SK-N-SH (cell line): ENCODE results near the gene CEACAM5. TPM values are rescaled to one million over a fixed set of nuclear protein-coding genes. Genes with fewer than 3 reads are reported as not detected.

Source experiments
- CTCF ChIA-PET: fragments of 300-600, 350-600 bp; formaldehyde crosslinking; extraction: SDS; loops from one replicate; lab custom pipeline; 2021; lab: Yijun Ruan, JAX
- POLR2A ChIA-PET: fragments of 350-600 bp; sonication (Branson Sonifier 250); formaldehyde crosslinking; extraction: SDS; loops from one replicate; lab custom pipeline; 2020; ENCODE audit warnings: antibody characterized with exemption, inconsistent platforms; lab: Yijun Ruan, JAX
- DNase-seq: peaks from one replicate; pipeline ENCODE4 v3.0.0; 2012
- H2AFZ ChIP-seq: fragments of 200-600 bp; sonication (generic); 2 replicates; pipeline ENCODE4 v1.8.1; 2016; ENCODE audit warnings: antibody characterized with exemption, mild to moderate bottlenecking, low read depth
- H3F3A ChIP-seq: fragments of 200-600 bp; sonication (generic); replicated peaks from 2 replicates; pipeline ENCODE3; 2016; ENCODE audit warnings: antibody characterized with exemption, mild to moderate bottlenecking; ENCODE audit not compliant: insufficient read depth
- H3K27ac ChIP-seq, 2 experiments: fragments of 200-500 bp in 1 of 2; fragments of 200-600 bp in 1 of 2; sonication (Bioruptor generic) in 1 of 2; sonication (generic), shearing (Covaris generic) in 1 of 2; 2 replicates each; pipeline versions ENCODE4 v1.5.1 to v1.6.1; 2014 to 2016; ENCODE audit warnings: low read depth in 2 of 2, inconsistent platforms in 1 of 2, low read length in 1 of 2, mild to moderate bottlenecking in 1 of 2, mixed read lengths in 1 of 2
- H3K27me3 ChIP-seq: fragments of 200-600 bp; sonication (generic), shearing (Covaris generic); 2 replicates; pipeline ENCODE4 v1.6.1; 2016; ENCODE audit warnings: mixed run types; ENCODE audit not compliant: insufficient read depth
- H3K36me3 ChIP-seq, 2 experiments: fragments of 200-500 bp in 1 of 2; fragments of 200-600 bp in 1 of 2; sonication (Bioruptor generic) in 1 of 2; sonication (generic) in 1 of 2; replicated peaks in 1 of 2; 2 replicates each; pipeline versions ENCODE3 to v1.5.1; 2014 to 2016; ENCODE audit warnings: low read length in 1 of 2, mild to moderate bottlenecking in 1 of 2; ENCODE audit not compliant: insufficient read depth in 2 of 2, control insufficient read depth in 1 of 2
- H3K4me1 ChIP-seq, 2 experiments: fragments of 200-500 bp in 1 of 2; fragments of 200-600 bp in 1 of 2; sonication (Bioruptor generic) in 1 of 2; sonication (generic), shearing (Covaris generic) in 1 of 2; 2 replicates each; pipeline versions ENCODE4 v1.5.1 to v1.6.1; 2014 to 2016; ENCODE audit warnings: low read depth in 1 of 2, low read length in 1 of 2, mixed run types in 1 of 2; ENCODE audit not compliant: insufficient read depth in 2 of 2, control insufficient read depth in 1 of 2
- H3K4me2 ChIP-seq: fragments of 200-600 bp; sonication (generic), shearing (Covaris generic); 2 replicates; pipeline ENCODE4 v1.6.1; 2017; ENCODE audit warnings: mixed run types
- H3K4me3 ChIP-seq, 2 experiments: fragments of 200-500 bp in 1 of 2; fragments of 200-600 bp in 1 of 2; sonication (Bioruptor generic) in 1 of 2; sonication (generic), shearing (Covaris generic) in 1 of 2; 2 replicates each; pipeline versions ENCODE4 v1.5.1 to v1.8.1; 2014 to 2016; ENCODE audit warnings: low read depth in 2 of 2, inconsistent platforms in 1 of 2, low read length in 1 of 2, mild to moderate bottlenecking in 1 of 2, mixed read lengths in 1 of 2, moderate library complexity in 1 of 2
- H3K79me2 ChIP-seq: fragments of 200-600 bp; sonication (generic); 2 replicates; pipeline ENCODE4 v1.8.1; 2017; ENCODE audit warnings: mild to moderate bottlenecking; ENCODE audit not compliant: insufficient read depth
- H3K9ac ChIP-seq: fragments of 200-600 bp; sonication (generic); 2 replicates; pipeline ENCODE4 v1.6.1; 2017; ENCODE audit warnings: mixed run types
- H3K9me2 ChIP-seq: fragments of 200-600 bp; sonication (generic); 2 replicates; pipeline ENCODE4 v1.6.1; 2017; ENCODE audit warnings: mixed run types
- H3K9me3 ChIP-seq: fragments of 200-600 bp; sonication (generic); 2 replicates; pipeline ENCODE4 v1.6.1; 2017; ENCODE audit warnings: mixed run types, mild to moderate bottlenecking, moderate library complexity
- H4K20me1 ChIP-seq: fragments of 200-600 bp; sonication (generic); 2 replicates; pipeline ENCODE4 v1.6.1; 2017; ENCODE audit warnings: mild to moderate bottlenecking, mixed run types; ENCODE audit not compliant: insufficient read depth
- CHD2 ChIP-seq: fragments of 150-350 bp; IDR thresholded peaks from 2 replicates; pipeline ENCODE4 v1.6.1; 2018; ENCODE audit warnings: low read length; ENCODE audit not compliant: partially characterized antibody
- ELF1 ChIP-seq: IDR thresholded peaks from 2 replicates; pipeline ENCODE4 v1.4.0; 2012
- EZH2phosphoT487 ChIP-seq: fragments of 200-600 bp; sonication (generic); IDR thresholded peaks from 2 replicates; pipeline ENCODE4 v1.6.1; 2017; ENCODE audit warnings: low read depth, mixed run types, mild to moderate bottlenecking, antibody characterized with exemption, moderate library complexity, borderline replicate concordance
- FOXM1 ChIP-seq: IDR thresholded peaks from 2 replicates; pipeline ENCODE4 v1.4.0; 2012; ENCODE audit warnings: low read depth, mild to moderate bottlenecking
- MAX ChIP-seq: IDR thresholded peaks from 2 replicates; pipeline ENCODE4 v1.4.0; 2012; ENCODE audit warnings: low read depth
- MEF2A ChIP-seq: IDR thresholded peaks from 2 replicates; pipeline ENCODE4 v1.4.0; 2012; ENCODE audit warnings: low read depth, borderline replicate concordance
- MXI1 ChIP-seq: IDR thresholded peaks from 2 replicates; pipeline ENCODE4 v1.6.1; 2012; ENCODE audit warnings: mild to moderate bottlenecking, low read depth, low read length, improper control_type of control experiment
- REST ChIP-seq: IDR thresholded peaks from 2 replicates; pipeline ENCODE4 v1.6.1; 2012; ENCODE audit warnings: mild to moderate bottlenecking, low read depth, low read length, moderate library complexity
- RFX5 ChIP-seq: IDR thresholded peaks from 2 replicates; pipeline ENCODE4 v1.6.1; 2012; ENCODE audit warnings: mild to moderate bottlenecking, improper control_type of control experiment, low read length
- RXRA ChIP-seq: IDR thresholded peaks from 2 replicates; pipeline ENCODE4 v1.4.0; 2012; ENCODE audit warnings: low read depth, mild to moderate bottlenecking, borderline replicate concordance
- SIN3A ChIP-seq: IDR thresholded peaks from 2 replicates; pipeline ENCODE4 v1.6.1; 2012; ENCODE audit warnings: low read depth, mild to moderate bottlenecking, low read length, moderate library complexity, borderline replicate concordance
- TAF1 ChIP-seq: IDR thresholded peaks from 2 replicates; pipeline ENCODE4 v1.6.1; 2012; ENCODE audit warnings: low read depth, mild to moderate bottlenecking, low read length, moderate library complexity, borderline replicate concordance
- TCF12 ChIP-seq: IDR thresholded peaks from 2 replicates; pipeline ENCODE4 v1.4.0; 2012
- TEAD4 ChIP-seq: IDR thresholded peaks from 2 replicates; pipeline ENCODE4 v1.4.0; 2012; ENCODE audit warnings: mild to moderate bottlenecking, borderline replicate concordance; ENCODE audit not compliant: insufficient read depth
- USF2 ChIP-seq: fragments of 150-350 bp; IDR thresholded peaks from 2 replicates; pipeline ENCODE4 v1.6.1; 2017; ENCODE audit warnings: antibody characterized with exemption, low read length, low read depth, borderline replicate concordance
- WGBS: methylation state at CpG from one replicate; pipeline ENCODE4 v1.1.6; 2017; ENCODE audit warnings: low lambda C conversion rate; 5-methylcytosine and 5-hydroxymethylcytosine counted together
- polyA plus RNA-seq, 3 experiments: library from polyadenylated mRNA; depleted of rRNA; stranded (reverse); fragments of >200 nt; gene quantifications; 2 replicates each; pipeline ENCODE4 v1.2.3, GENCODE V29; 2012

CEACAM5 gene
- polyA plus RNA-seq, 1 of the 3 experiments (the other 2 are of a cell fraction): not detected

DNA sequence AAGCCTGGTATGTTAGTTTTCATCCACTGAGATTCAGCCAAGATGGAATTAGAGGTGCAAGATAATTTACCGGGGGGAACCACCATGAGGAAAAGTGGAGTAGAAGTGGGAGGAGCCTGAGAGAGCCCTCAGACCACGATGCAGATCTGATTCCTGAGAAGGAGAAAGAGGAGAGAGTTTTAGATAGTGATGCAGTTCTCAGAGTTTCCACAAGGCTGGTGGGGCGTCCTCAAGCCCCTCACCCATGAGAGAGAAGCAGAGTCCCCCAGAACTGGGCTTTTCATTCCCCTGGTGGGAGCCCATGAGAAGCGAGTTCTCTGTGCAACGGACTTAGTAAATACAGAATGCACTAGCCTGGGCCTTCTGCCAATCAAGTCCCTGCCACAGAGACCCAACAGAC, 18.1 kb downstream of the CEACAM5 start:
- WGBS: 12% methylated on average over 5 of the region's 5 CpGs
- TF ChIP-seq TAF1: no peak
- no peak for TF ChIP-seq EZH2phosphoT487
- TF ChIP-seq RXRA: no peak
- TF ChIP-seq RFX5: no peak
- H3K27ac ChIP-seq: no peak overlapping the region
- CTCF ChIA-PET: interaction anchor here (2.0 kb wide), 1 partner anchor 20 kb away, joined by 4 read pairs; no protein-coding TSS in a partner anchor
- no peak overlapping the region for H2AFZ ChIP-seq
- no peaks in the 10 kb centered on the region for H3K9me2 ChIP-seq
- POLR2A ChIA-PET: no interaction called here
- peaks cover 30% of the 10 kb centered on the region; the same call in 1 of the 2 replicates for H3K27me3 ChIP-seq
- no peaks in the 10 kb centered on the region for H3K36me3 ChIP-seq
- no peaks in the 10 kb centered on the region for H4K20me1 ChIP-seq
- H3K4me2 ChIP-seq: no peak overlapping the region
- no peak for DNase-seq
- H3K4me1 ChIP-seq: no peaks in the 10 kb centered on the region
- no peaks in the 10 kb centered on the region for H3K79me2 ChIP-seq
- no peaks in the 10 kb centered on the region for H3K9me3 ChIP-seq
- no peaks in the 10 kb centered on the region for H3F3A ChIP-seq
- no peak overlapping the region for H3K4me3 ChIP-seq
- no peak overlapping the region for H3K9ac ChIP-seq

- no peak for TF ChIP-seq RXRA
- no peak for TF ChIP-seq TEAD4
- no peak for TF ChIP-seq MXI1
- peaks cover 40% of the 10 kb centered on the region for H3K27me3 ChIP-seq
- WGBS: 19% methylated on average over 4 of the region's 4 CpGs
- H3F3A ChIP-seq: no peaks in the 10 kb centered on the region
- no peak overlapping the region for H3K4me3 ChIP-seq
- H3K36me3 ChIP-seq: no peaks in the 10 kb centered on the region
- DNase-seq: no peak
- no peaks in the 10 kb centered on the region for H3K4me1 ChIP-seq
- H3K79me2 ChIP-seq: no peaks in the 10 kb centered on the region
- H3K9me3 ChIP-seq: no peaks in the 10 kb centered on the region
- CTCF ChIA-PET: interaction anchor here (0.9 to 1.0 kb wide), 2 partner anchors 13 to 60 kb away, joined by 3 read pairs; no protein-coding TSS in a partner anchor
- no peaks in the 10 kb centered on the region for H4K20me1 ChIP-seq
- H3K9me2 ChIP-seq: no peaks in the 10 kb centered on the region
- no peak overlapping the region for H3K9ac ChIP-seq
- H2AFZ ChIP-seq: no peak overlapping the region
- POLR2A ChIA-PET: no interaction called here
- H3K4me2 ChIP-seq: no peak overlapping the region
- no peak overlapping the region for H3K27ac ChIP-seq
Measured at GRCh38 chr19:41734156-41734555, 25.7 kb downstream of the CEACAM5 start.

- H3K27me3 ChIP-seq: peaks cover 39% of the 10 kb centered on the region
- no peak overlapping the region for H2AFZ ChIP-seq
- no peaks in the 10 kb centered on the region for H3F3A ChIP-seq
- POLR2A ChIA-PET: no interaction called here
- no peaks in the 10 kb centered on the region for H3K79me2 ChIP-seq
- no peak overlapping the region for H3K4me2 ChIP-seq
- H4K20me1 ChIP-seq: no peaks in the 10 kb centered on the region
- CTCF ChIA-PET: interaction anchor here (0.9 to 2.9 kb wide), 3 partner anchors 12 to 60 kb away, joined by 3 to 15 read pairs (median 3); no protein-coding TSS in a partner anchor
- no peaks in the 10 kb centered on the region for H3K9me3 ChIP-seq
- H3K4me3 ChIP-seq: no peak overlapping the region
- no peak overlapping the region for H3K9ac ChIP-seq
- H3K27ac ChIP-seq: no peak overlapping the region
- no peaks in the 10 kb centered on the region for H3K36me3 ChIP-seq
- WGBS: 2% methylated on average over 3 of the region's 3 CpGs
- no peaks in the 10 kb centered on the region for H3K4me1 ChIP-seq
- H3K9me2 ChIP-seq: no peaks in the 10 kb centered on the region
- no peak for DNase-seq
- no peak for TF ChIP-seq SIN3A
- TF ChIP-seq RFX5: no peak
- no peak for TF ChIP-seq MEF2A
- TF ChIP-seq ELF1: no peak
- no peak for TF ChIP-seq MAX
- no peak for TF ChIP-seq CHD2
- TF ChIP-seq TAF1: no peak
- TF ChIP-seq REST: no peak
- TF ChIP-seq USF2: no peak
- no peak for TF ChIP-seq FOXM1
- no peak for TF ChIP-seq TCF12
Measured at GRCh38 chr19:41734585-41734984, 26.2 kb downstream of the CEACAM5 start.
